HepG2 (cell line): Measurements from ENCODE around the gene CCL22. TPM values are rescaled to one million over a fixed set of nuclear protein-coding genes. Genes with fewer than 3 reads are reported as not detected.

Experiments used
- ATAC-seq: fragments of 200-7000 bp; cut with Tn5 transposase; 3 replicates; pipeline ENCODE4 v1.9.1; 2020; ENCODE audit warnings: mild to moderate bottlenecking, moderate library complexity
- BruUV-seq: library from RNA; stranded (reverse); fragments of 400-500 nt; replicated peaks from 2 replicates; lab custom pipeline; 2021; lab: Mats Ljungman, UMichigan
- CTCF ChIA-PET: fragments of 300-600 bp; formaldehyde crosslinking; extraction: SDS; loops from one replicate; lab custom pipeline; 2021; ENCODE audit warnings: low total read pairs, inconsistent platforms, low intra/inter-chr PET ratio; lab: Yijun Ruan, JAX
- POLR2A ChIA-PET: fragments of 350-600 bp; sonication (Branson Sonifier 250); formaldehyde crosslinking; loops from one replicate; lab custom pipeline; 2020; ENCODE audit warnings: antibody characterized with exemption, inconsistent platforms; lab: Yijun Ruan, JAX
- DNase-seq: peaks from one replicate; pipeline ENCODE4 v3.0.0-alpha.2; 2015; ENCODE audit warnings: low spot score
- FAIRE-seq: peaks from 3 replicates; lab custom pipeline; 2011; peaks lifted over from hg19 to GRCh38; lab: Jason Lieb, UNC
- H2AFZ ChIP-seq: one replicate; pipeline ENCODE4 v1.6.1; 2011; ENCODE audit warnings: low read length, inconsistent platforms
- H3K27ac ChIP-seq: fragments of 300-600 bp; 3 replicates; pipeline ENCODE4 v1.8.0; 2011; ENCODE audit warnings: mixed run types, mild to moderate bottlenecking, mixed read lengths, low read length, inconsistent platforms; ENCODE audit not compliant: insufficient read depth; ENCODE audit errors: extremely low read length
- H3K27me3 ChIP-seq, 2 experiments: fragments of 200-600 bp in 1 of 2; 2 replicates in 1 of 2; 3 replicates in 1 of 2; pipeline versions ENCODE4 v1.6.0 to v1.8.0; 2011; ENCODE audit warnings: low read length in 2 of 2, mild to moderate bottlenecking in 2 of 2, moderate library complexity in 2 of 2, inconsistent platforms in 1 of 2; ENCODE audit not compliant: insufficient read depth in 2 of 2, control insufficient read depth in 1 of 2
- H3K36me3 ChIP-seq, 2 experiments: fragments of 200-600 bp in 1 of 2; replicated peaks in 1 of 2; 2 replicates in 1 of 2; 3 replicates in 1 of 2; pipeline versions ENCODE4 v1.5.1 to v1.8.0; 2011; ENCODE audit warnings: low read length in 2 of 2, inconsistent platforms in 1 of 2; ENCODE audit not compliant: insufficient read depth in 2 of 2, control insufficient read depth in 1 of 2
- H3K4me1 ChIP-seq: 2 replicates; pipeline ENCODE4 v1.5.1; 2012; ENCODE audit warnings: low read length, inconsistent platforms; ENCODE audit not compliant: insufficient read depth
- H3K4me2 ChIP-seq: 2 replicates; pipeline ENCODE4 v1.6.0; 2011; ENCODE audit warnings: low read depth, low read length, inconsistent platforms
- H3K4me3 ChIP-seq, 3 experiments: fragments of 200-600 bp in 1 of 3; sonication (generic), shearing (Covaris generic) in 1 of 3; replicated peaks in 1 of 3; 2 replicates each; pipeline ENCODE4 v1.5.1; 2011 to 2016; ENCODE audit warnings: low read length in 3 of 3, inconsistent platforms in 2 of 3, low read depth in 2 of 3, mild to moderate bottlenecking in 2 of 3, control low read depth in 1 of 3, mixed read lengths in 1 of 3; ENCODE audit not compliant: insufficient read depth in 1 of 3
- H3K79me2 ChIP-seq: one replicate; pipeline ENCODE4 v1.6.1; 2011; ENCODE audit warnings: low read length, inconsistent platforms; ENCODE audit not compliant: insufficient read depth
- H3K9ac ChIP-seq: 2 replicates; pipeline ENCODE4 v1.6.0; 2011; ENCODE audit warnings: mild to moderate bottlenecking, low read depth, low read length, inconsistent platforms; ENCODE audit not compliant: insufficient read depth
- H3K9me3 ChIP-seq: 2 replicates; pipeline ENCODE4 v1.5.1; 2012; ENCODE audit warnings: mild to moderate bottlenecking, low read length
- H4K20me1 ChIP-seq: 2 replicates; pipeline ENCODE4 v1.6.0; 2011; ENCODE audit warnings: inconsistent platforms, mild to moderate bottlenecking, low read length, moderate library complexity; ENCODE audit not compliant: insufficient read depth
- HNF4A ChIP-seq: sonication (generic); formaldehyde crosslinking; IDR thresholded peaks from 2 replicates; pipeline ENCODE4 v1.4.0; 2020; ENCODE audit warnings: missing genetic modification reagents
- NFAT5 ChIP-seq: sonication (generic); formaldehyde crosslinking; IDR thresholded peaks from 2 replicates; pipeline ENCODE4 v1.4.0; 2020; ENCODE audit warnings: missing genetic modification reagents
- SMAD1 ChIP-seq: sonication (generic); formaldehyde crosslinking; IDR thresholded peaks from 2 replicates; pipeline ENCODE4 v1.4.0; 2020; ENCODE audit warnings: missing genetic modification reagents, low read depth, mild to moderate bottlenecking, borderline replicate concordance
- ZFP36 ChIP-seq: fragments of 150-350 bp; IDR thresholded peaks from 2 replicates; pipeline ENCODE4 v1.6.1; 2018; ENCODE audit warnings: borderline replicate concordance, low read length, low read depth; ENCODE audit not compliant: partially characterized antibody
- WGBS: methylation state at CpG from one replicate; pipeline ENCODE4 v1.1.6; 2017; ENCODE audit warnings: low lambda C conversion rate; 5-methylcytosine and 5-hydroxymethylcytosine counted together
- in situ Hi-C: cut with HindIII; loops from 2 replicates; pipeline ENCODE4 v1.10.0; 2017; ENCODE audit warnings: low pct_unique_long_range_greater_than_20kb; ENCODE audit not compliant: extremely low pct_ligation_motif_present
- intact Hi-C: fragments of 100-400 bp; cut with micrococcal nuclease; formaldehyde crosslinking; loops from one replicate; pipeline ENCODE4 v1.10.0; 2022; ENCODE audit not compliant: unreplicated experiment
- polyA plus RNA-seq, 8 experiments: library from polyadenylated mRNA; depleted of rRNA in 3 of 8; stranded (reverse) in 7 of 8; unstranded in 1 of 8; fragments of >200 nt; fragmentation: Illumina TruSeq in 4 of 8; extraction: Trizol in 4 of 8; gene quantifications; 2 replicates each; pipeline versions ENCODE4 v1.2.1 to v1.2.3, GENCODE V29; 2011 to 2016; ENCODE audit warnings: low read depth in 4 of 8, missing spikeins in 1 of 8, mixed read lengths in 1 of 8; ENCODE audit not compliant: insufficient read depth in 1 of 8
- total RNA-seq, 5 experiments: library from RNA; depleted of rRNA; stranded (reverse); fragments of >200 nt; fragmentation: Illumina TruSeq; extraction: Trizol; gene quantifications; 2 replicates each; pipeline ENCODE4 v1.2.3, GENCODE V29; 2016; ENCODE audit warnings: low read depth in 1 of 5
- TF ChIP-seq, protein P1 (sequence below): sonication (generic); formaldehyde crosslinking; IDR thresholded peaks from 2 replicates; pipeline ENCODE4 v1.4.0; 2020; ENCODE audit warnings: missing genetic modification reagents

CCL22 gene
- total and polyA plus RNA-seq, 2 of the 13 experiments (the other 11 are each of a cell fraction or from before 2014, with no cell fraction given), result not detected

DNA sequence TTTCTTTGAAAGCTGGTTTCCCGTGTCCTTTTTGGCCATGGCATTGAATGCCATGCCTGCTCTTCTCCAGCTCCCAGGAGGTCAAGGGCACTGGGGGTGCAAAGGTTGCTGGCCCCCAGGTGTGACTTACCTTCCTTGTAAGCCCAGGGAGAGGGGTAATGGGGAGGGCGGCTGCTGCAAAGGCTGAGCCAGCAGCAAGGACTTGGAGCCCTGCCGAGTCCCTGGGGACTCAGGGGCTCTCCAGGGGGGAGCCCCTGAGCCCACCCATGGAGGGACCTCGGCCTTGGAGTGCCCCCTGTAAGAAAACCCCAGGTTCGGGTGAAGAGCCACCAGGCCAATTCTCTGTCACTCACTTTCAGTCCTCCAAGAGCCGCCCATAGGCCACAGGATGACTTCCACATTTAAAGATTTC lies 5.9 kb upstream of the CCL22 start:
- no peak for DNase-seq
- in situ Hi-C loops, result no loop called here
- CTCF ChIA-PET, result no interaction called here

More for the DNA sequence above, 5.9 kb upstream of the CCL22 start:
- Histone ChIP-seq H3K4me2 (no peak overlapping the region), H2AFZ (no peak overlapping the region), H3K4me3 (no peak overlapping the region), H3K9ac (no peak overlapping the region), H3K79me2 (no peaks in the 10 kb centered on the region), H3K36me3 (no peaks in the 10 kb centered on the region), H3K4me1 (peaks cover 30% of the 10 kb centered on the region), H3K27ac (no peak overlapping the region), H3K27me3 (peaks cover 0 to 14% of the 10 kb centered on the region in 2 experiments; a peak in 3 of 5 replicates)
- WGBS, result 18% methylated on average over 5 of the region's 6 CpGs
- BruUV-seq, result no TSS peak
- no peak for FAIRE-seq
- no peak for ATAC-seq
- POLR2A ChIA-PET, result interaction anchor here (0.9 kb wide), 1 partner anchor 48 kb away, joined by 3 read pairs; no protein-coding TSS in a partner anchor
- intact Hi-C loops, result no loop called here
- TF ChIP-seq, protein P1, sequence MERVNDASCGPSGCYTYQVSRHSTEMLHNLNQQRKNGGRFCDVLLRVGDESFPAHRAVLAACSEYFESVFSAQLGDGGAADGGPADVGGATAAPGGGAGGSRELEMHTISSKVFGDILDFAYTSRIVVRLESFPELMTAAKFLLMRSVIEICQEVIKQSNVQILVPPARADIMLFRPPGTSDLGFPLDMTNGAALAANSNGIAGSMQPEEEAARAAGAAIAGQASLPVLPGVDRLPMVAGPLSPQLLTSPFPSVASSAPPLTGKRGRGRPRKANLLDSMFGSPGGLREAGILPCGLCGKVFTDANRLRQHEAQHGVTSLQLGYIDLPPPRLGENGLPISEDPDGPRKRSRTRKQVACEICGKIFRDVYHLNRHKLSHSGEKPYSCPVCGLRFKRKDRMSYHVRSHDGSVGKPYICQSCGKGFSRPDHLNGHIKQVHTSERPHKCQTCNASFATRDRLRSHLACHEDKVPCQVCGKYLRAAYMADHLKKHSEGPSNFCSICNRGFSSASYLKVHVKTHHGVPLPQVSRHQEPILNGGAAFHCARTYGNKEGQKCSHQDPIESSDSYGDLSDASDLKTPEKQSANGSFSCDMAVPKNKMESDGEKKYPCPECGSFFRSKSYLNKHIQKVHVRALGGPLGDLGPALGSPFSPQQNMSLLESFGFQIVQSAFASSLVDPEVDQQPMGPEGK (CRISPR knock-in tag), result peak; percentile 37; the same call in 1 of the 2 replicates
- no peak for TF ChIP-seq SMAD1
- TF ChIP-seq ZFP36, result no peak
- TF ChIP-seq NFAT5 (CRISPR knock-in tag), result no peak
- TF ChIP-seq HNF4A (CRISPR knock-in tag), result 0 out of 2 replicates have a peak, but pooled peaks have one; percentile 9
- TF ChIP-seq, all 625 proteins: peak for 2
- Histone ChIP-seq H4K20me1 (no peaks in the 10 kb centered on the region), H3K9me3 (no peaks in the 10 kb centered on the region)
